GM18505 (cell line): Measurements from ENCODE around the gene SART3.
A peak's percentile ranks its signal among the peaks of the same experiment; 100 is the strongest.

Source experiments
- ATAC-seq: cut with Tn5 transposase; IDR thresholded peaks from one replicate; pipeline ENCODE4 v1.9.1; 2021; ENCODE audit not compliant: unreplicated experiment
- POLR2A ChIP-seq: IDR thresholded peaks from 4 replicates; pipeline ENCODE4 v1.6.1; 2011; ENCODE audit warnings: borderline replicate concordance; ENCODE audit not compliant: insufficient read depth, insufficient read length; ENCODE audit errors: extremely low read depth

SART3 gene

DNA sequence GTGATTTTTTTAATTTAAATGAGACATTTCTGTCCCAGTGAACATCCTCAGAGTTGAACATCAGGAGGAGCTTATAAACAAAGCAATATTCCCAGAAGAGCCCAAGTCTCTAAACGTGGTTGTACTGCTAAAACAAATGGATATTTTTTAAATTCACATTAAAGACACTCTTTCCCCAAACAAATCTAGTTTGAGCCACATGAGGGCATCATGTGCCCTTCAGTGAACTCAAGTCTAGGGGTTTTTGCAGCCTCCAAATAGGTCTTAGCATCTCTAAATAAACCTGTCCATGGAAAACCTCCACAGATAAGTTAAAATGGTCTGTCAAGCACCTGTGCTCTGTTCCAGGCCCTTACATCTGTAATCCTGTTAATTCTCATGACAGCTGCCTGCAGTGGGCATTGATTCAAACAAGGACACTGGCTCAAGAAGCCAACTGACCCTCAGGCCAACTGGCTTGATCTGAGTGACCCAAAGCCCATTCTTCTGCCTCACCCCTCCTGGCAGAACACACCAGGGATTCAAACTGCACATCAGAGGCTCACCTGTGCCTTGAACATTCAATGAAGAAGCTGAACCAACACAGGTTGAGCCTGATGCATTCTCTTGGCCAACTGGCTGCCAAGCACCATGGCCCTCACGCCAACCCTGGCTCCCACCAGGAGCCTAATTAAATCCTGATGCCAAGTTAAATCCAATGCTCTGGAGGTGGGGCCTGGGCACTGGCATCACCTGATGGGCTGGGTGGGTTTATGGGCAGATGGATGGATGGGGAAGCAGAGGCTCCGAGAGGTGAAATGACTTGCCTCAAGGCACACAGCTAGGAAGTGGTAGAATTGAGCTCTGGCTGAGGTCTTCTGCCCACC lies 10.0 kb upstream of the SART3 start:
- TF ChIP-seq POLR2A = no peak
- ATAC-seq = no peak

DNA sequence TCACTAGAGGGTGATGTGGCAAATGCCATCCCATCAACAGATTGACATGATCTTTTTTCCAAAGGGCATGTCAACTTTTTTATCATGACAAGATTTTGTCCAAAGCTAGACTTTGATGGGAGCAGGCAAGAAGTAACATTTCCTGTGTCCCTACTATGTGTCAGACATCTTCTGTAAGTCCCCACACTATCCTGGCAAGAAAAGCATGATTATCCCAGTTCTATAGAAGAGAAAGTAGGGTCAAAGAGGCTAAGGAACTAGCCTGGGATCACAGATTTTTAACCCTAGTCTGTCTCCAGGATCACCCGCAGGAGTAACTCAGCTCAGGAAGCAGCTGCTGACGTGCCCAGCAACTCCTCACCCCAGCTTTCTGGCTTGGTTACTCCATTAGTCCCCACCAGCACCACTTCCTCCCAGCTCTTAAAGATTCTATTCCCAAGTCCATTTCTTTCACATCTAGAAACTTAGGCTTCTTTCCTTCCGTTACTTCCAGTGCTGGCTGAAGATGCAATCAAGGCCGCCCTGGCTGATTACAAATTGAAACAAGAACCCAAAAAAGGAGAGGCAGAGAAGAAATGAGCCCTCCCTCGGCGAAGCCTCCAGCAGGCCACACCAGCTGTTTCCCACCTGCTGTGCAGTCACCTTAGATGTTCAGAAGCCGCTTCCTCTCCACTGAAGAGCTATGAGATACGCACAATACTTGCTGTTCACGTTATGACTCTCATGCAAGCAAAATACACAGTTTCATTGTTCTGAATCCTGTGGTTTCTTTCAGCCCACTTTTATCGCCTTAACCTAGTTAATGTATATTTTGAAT lies 7.6 kb upstream of the SART3 start:
- peak; percentile 67 for ATAC-seq
- peak; percentile 62 for TF ChIP-seq POLR2A

DNA sequence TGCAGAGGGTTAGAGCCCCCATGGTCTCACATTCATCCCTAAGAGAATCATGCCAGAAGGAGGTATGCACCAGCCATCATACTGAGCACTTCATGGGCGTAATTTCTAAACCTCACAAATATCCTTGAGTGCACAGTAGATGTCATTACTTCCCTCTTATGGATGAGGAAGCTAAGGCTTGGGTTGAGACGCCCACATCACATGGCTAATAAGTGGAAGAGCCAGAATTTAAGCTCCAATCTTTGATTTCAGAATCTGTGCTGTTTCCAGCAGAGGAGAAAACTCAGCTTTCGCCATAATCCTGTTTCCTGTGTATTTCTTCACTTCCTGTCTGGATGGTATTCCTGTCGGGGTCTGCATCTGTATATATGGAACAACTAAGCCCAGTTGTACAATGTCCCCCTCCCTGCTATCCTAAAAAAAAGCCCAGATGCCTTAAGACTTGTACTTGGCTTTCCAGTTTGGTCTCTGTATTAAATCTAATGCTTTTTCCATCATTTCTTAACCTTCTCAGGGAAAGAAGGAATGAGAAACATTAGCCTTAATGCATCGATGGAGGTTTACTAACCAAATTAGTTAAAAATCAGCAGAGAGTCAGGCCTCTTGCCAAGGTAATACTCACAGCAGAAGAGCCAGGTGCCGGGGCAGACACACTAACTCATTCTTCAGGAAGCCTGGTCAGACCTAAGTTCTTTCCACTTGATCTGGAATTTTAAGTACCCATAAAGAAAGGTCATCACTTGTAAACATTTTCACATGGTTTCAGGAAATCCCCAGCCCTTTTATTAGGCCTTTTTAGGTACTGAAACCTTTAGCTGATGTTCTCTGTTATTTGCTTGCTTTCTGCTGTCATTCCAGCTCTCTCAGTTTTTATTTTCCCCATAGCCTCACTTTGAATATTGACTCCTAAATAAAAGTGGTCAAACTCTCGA lies 6.7 kb upstream of the SART3 start:
- no peak for TF ChIP-seq POLR2A
- no peak for ATAC-seq

DNA sequence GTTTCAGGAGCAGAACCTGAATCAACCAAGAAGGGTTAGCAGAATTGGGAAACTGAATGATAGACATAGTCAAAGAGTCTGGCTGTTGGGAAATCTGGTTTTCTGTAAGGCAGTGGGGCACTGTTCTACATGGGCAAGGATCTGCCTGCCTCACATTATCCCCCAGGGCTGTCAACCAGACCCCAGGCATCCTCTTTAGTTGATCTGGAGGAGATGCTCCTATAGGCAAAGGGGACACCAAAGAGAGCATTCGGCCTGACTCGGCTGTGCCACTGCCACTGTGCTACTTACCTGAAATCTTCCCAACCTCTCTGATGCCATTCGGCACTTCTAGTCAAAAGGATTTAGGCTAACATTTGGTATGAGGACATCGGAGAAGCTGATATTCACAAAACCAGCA lies 5.5 kb upstream of the SART3 start:
- no peak for TF ChIP-seq POLR2A
- no peak for ATAC-seq

DNA sequence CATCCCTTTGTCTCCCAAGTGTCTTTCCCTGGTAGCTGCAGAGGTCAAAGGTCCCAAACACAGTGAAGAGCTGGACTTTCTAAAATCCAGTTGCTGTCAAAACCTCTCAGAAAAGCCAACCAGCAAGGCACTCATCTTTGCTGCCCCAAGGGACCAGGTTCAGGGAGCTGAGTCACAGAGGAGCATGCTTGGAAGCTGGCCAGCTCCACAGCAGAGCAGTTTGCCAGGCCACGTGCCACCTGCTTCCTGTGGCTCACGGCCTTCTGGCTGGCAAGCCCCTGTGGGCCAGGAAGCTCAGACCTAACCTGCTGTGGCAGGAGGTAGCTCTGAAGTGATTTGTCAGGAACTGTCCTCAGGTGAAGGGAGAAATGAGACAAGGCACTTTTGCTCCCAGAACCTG lies 5.0 kb upstream of the SART3 start:
- ATAC-seq = no peak
- no peak for TF ChIP-seq POLR2A

DNA sequence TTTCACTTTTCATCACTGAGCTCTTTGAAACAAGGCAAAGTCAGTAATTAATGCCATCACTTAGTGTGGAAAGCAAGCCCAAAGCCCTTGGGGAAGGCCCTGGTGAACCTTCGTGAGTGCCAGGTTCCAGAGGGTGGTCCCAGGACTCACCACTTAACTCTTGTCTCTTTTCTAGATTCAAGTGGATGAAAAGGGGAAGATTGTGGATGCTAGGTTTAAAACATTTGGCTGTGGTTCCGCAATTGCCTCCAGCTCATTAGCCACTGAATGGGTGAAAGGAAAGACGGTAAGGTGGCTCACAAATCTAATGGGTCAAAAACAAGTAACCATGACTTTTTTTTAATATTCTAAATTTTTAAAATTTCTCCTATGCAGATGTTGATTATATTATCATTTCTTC lies 4.2 kb upstream of the SART3 start:
- ATAC-seq = no peak
- no peak for TF ChIP-seq POLR2A

DNA sequence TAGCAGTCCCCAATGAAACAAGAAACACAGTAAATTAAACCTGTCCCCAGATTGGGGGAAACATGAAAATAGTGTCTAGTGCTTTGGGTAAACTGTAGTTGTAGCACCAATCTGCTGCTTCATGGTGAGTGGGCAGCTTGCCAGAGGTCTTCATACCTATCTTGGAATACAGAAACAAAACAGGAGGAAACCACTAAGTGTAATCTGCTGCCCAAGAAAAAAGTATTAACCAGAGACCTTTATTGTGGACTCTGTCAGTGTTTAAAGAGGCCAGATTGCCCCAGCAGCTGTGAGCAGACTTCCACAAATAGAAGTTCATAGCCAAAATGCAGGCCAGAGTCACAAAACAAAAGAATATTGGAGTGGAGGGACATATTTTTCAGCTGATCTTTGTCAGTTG lies 3.8 kb upstream of the SART3 start:
- no peak for TF ChIP-seq POLR2A
- no peak for ATAC-seq

DNA sequence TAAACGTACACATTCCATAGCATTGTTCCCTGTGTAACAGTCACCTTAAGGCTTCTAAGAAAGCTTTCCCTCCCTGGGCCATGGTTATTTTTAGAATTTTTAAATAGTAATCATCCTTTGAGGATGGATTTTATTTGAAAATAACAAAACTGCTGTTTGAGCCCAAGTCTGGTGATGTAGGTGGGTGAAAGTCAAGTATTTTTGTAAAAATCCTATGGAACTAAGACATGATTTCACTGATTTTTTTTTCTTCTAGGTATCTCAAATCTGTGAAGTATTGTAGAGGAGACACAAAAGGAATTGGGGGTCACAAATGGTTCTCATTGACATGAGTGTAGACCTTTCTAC lies 2.8 kb upstream of the SART3 start:
- TF ChIP-seq POLR2A = no peak

DNA sequence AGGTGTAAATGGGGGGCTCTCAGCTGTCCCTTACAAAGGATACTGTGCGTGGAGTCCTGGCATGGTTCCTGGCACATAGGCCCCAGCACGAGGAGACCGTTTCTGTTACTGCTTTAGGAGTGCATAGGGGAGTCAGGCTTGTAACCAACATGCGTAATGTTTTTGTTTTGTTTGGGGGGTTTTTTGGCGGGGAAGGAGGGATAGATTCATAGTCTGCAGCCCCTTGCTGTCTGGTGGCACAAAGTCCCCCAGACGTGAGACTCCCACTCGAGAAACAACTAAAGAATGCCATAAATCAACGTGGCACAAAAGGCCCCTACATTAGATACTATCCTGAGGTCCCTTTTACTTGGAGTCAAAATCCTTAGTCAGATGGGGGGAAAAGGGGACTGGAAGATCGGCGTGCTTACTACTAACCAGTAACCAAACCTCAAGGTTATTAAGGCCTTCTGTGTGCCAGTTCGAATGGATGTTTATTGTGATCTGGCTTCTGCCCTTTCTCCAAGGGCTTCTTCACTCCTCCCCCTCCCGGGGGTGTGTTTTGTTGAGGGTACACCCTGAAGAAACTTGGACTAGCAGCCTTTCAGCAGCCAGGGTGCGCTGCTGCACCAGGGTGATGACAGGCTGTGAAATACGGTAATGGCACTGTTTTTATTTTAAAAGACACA lies 2.3 kb upstream of the SART3 start:
- ATAC-seq = peak; percentile 27
- peak; percentile 52 for TF ChIP-seq POLR2A

More for the DNA sequence above, 2.8 kb upstream of the SART3 start:
- no peak for ATAC-seq

DNA sequence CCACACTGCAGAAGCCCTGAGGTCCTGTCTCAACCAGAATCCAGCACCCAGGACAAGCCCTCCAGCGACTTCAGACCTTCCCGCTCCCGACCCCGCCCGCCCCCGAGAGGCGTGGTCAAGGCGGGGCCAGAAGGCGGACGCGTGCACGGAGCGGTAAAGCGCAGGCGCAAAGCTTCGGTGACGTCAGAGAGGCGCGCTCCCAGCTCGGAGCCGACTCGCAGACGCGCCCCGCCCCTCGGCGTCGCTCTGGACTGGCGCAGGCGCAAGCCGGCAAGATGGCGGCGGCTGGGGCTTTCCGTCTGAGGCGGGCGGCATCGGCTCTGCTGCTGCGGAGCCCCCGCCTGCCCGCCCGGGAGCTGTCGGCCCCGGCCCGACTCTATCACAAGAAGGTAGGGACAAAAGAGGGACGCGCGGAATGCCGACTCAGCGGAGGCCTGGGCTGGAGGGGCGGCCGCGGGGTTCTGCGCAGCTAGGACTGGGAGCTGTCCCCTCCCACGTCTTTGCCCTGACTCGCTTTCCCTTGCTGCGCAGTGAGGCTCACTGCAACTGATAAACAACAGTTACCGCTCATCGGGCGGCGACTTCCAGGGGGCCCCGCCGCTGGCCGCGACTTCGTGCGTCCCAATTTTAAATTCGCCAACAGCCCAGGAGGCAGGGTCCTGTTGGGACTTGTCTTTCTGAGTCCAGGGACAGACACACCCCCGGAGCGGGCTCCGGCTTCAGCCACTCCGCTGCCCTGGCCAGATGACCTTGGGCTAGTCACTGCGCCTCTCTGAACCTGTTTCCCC lies 1.6 kb upstream of the SART3 start, which contains the start of gene ISCU:
TSS of gene ISCU (plus strand) at position 249 of the 788 bp plus-strand sequence. CDS start at position 276, 27 bp downstream.
- peak; percentile 64 for ATAC-seq
- peak; percentile 95 for TF ChIP-seq POLR2A

DNA sequence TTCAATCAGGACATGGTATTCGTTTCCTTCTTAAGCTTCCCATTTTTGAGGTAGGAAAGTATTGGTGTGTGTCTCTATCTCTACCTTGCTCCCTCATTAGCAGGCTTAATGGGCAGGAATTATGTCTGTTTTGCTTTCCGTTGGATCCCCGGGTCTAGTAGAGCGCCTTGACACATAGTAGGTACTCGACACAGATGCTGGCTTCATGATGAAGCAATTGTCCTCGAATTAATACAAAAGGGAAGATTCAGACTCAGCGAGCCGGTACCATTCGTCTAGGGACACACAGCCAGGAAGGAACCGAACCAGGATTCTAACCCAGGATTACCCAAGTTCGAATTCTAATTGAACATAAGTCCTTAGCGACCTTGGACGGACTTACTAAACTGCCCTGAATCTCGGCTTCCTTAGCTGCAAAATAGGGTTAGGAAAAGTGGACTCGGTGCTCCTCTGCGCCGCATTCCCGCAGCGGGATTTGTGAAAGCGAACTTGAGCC lies 927 bp upstream of the SART3 start:
- no peak for ATAC-seq
- no peak for TF ChIP-seq POLR2A
